Measurements from ENCODE around the gene AFF1.

The AFF1 gene

GRCh38 chr4:86919561-86920223 lies 15.1 kb upstream of the AFF1 start:
- TF ChIP-seq, protein P1, sequence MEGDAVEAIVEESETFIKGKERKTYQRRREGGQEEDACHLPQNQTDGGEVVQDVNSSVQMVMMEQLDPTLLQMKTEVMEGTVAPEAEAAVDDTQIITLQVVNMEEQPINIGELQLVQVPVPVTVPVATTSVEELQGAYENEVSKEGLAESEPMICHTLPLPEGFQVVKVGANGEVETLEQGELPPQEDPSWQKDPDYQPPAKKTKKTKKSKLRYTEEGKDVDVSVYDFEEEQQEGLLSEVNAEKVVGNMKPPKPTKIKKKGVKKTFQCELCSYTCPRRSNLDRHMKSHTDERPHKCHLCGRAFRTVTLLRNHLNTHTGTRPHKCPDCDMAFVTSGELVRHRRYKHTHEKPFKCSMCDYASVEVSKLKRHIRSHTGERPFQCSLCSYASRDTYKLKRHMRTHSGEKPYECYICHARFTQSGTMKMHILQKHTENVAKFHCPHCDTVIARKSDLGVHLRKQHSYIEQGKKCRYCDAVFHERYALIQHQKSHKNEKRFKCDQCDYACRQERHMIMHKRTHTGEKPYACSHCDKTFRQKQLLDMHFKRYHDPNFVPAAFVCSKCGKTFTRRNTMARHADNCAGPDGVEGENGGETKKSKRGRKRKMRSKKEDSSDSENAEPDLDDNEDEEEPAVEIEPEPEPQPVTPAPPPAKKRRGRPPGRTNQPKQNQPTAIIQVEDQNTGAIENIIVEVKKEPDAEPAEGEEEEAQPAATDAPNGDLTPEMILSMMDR (IDR thresholded peaks at IDR 0.05; ENCODE audit: borderline replicate concordance, insufficient read depth, low read depth, low read length): no peak
- H3K4me3 ChIP-seq (ENCODE audit: low read depth, low read length): no peak overlapping the region

DNA sequence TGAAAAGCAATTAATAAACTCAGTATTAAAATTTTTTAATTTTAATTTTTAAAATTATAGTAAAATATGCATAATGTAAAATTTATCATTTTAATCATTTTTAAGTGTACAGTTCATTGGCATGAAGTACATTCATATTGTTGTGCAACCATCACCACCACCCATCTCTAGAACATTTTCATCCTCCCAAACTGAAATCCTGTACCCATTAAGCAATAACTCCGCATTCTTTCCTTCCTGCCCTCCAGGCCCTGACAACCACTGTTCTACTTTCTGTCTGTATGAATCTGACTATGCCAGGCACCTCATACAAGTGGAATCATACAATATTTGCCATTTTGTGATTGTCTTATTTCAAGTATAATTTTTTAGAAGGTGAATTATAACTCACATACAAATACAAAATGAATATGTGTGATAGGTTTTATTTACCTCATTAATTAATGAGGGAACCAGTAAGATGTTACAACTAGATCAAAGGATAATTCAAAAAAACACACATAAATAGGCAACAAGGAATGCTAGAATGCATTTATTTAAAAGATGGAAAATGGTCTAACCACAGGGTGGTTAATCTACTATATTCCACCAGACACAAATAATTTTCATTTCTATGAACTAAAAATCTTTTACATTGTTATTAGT lies 13.1 kb upstream of the AFF1 start:
- no peak overlapping the region for H3K4me3 ChIP-seq (ENCODE audit: low read depth, low read length)
- TF ChIP-seq, protein P1 (IDR thresholded peaks at IDR 0.05; ENCODE audit: borderline replicate concordance, insufficient read depth, low read depth, low read length): no peak

DNA sequence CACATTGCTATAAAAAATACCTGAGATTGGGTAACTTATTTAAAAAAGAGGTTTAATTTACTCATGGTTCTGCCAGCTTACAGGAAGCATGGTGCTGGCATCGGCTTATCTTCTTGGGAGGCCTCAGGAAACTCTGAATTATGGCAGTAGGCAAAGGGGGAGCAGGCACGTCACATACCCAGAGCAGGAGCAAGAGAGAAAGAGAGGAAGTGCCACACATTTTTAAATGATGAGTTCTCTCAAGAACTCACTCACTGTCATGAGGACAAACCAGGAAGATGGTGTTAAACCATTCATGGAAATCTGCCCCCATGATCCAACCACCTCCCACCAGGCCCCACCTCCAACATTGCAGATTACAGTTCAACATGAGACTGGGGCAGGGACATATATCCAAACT lies 10.0 kb upstream of the AFF1 start:
- H3K4me3 ChIP-seq (ENCODE audit: low read depth, low read length): no peak overlapping the region
- TF ChIP-seq, protein P1 (IDR thresholded peaks at IDR 0.05; ENCODE audit: borderline replicate concordance, insufficient read depth, low read depth, low read length): no peak

GRCh38 chr4:86926435-86927086 lies 8.2 kb upstream of the AFF1 start:
- TF ChIP-seq, protein P1 (IDR thresholded peaks at IDR 0.05; ENCODE audit: borderline replicate concordance, insufficient read depth, low read depth, low read length): no peak
- no peak overlapping the region for H3K4me3 ChIP-seq (ENCODE audit: low read depth, low read length)

DNA sequence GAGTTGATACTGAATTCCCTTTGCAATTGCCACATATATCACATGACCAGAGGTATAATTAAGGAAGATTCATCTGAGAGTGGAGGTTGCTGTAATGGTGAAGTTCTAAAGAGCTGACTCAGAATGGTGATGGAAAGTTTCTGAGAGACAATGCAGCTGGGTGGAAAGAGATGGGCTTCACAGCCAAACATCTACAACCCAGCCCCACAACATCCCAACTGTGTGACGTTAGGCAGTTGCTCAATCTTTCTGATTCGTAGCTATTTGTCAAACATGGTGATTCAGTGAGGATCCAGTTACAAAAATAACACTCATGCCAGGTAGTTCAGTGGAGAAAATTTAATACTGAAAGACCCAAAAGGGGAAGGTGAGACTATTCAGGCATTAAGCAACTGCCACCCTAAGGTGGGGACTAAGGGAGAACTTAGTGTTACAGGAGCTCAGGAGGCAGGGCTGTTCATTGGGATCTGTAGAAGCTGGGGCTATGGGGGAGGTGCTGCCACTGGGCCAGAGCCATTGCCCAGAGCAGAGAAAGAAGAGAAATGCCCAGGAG lies 6.9 kb upstream of the AFF1 start:
- no peak overlapping the region for H3K4me3 ChIP-seq (ENCODE audit: low read depth, low read length)
- TF ChIP-seq, protein P1 (IDR thresholded peaks at IDR 0.05; ENCODE audit: borderline replicate concordance, insufficient read depth, low read depth, low read length): no peak

DNA sequence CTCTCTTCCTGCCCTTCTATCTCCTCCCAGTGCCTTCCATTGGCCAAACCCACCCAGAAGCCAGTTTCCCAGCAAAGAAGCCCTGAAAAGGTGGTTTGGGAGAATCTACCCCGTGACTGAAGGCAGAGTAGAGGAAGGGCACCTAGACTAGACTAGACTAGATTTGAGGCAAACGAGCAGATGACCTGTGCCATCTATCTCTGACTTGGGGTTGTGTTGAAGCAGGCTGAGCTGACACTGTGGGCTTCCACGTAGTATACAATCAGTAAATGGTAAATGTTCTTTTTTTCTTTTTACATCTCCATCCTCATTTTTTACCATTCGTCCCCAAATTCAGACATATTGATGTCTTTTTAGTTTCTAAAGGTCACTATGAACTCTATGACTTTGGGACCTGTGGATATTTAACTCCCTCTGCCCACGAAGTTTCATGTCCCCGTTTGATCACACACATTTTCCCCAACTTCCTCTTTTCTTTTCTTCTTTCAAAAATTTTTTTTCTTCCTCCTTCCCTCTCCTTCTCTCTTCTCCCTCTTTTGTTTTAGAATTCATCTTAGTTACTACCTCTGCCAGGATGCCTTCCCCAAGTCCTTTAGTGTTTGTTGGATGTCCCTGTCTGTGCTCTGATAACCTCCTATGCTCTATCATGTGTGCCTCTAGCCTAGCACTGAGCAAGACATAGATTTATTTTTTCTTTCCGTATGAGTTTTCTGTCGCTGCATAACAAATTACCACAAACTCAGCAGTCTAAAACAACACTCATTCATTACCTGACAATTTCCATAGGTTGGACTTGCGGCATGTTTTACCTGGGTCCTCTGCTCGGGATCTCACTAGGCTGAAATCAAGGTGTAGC lies 6.2 kb upstream of the AFF1 start:
- H3K4me3 ChIP-seq (ENCODE audit: low read depth, low read length): no peak overlapping the region
- TF ChIP-seq, protein P1 (IDR thresholded peaks at IDR 0.05; ENCODE audit: borderline replicate concordance, insufficient read depth, low read depth, low read length): no peak
